HEK293 (cell line): ENCODE data around the gene CACNA1B.

Source experiments
- CTCF ChIP-seq: fragments of 450-650 bp; formaldehyde crosslinking; IDR thresholded peaks from 2 replicates; pipeline ENCODE4 v1.5.1; 2016; ENCODE audit warnings: missing biosample characterization, missing genetic modification characterization
- KLF9 ChIP-seq: fragments of 450-650 bp; formaldehyde crosslinking; IDR thresholded peaks from 2 replicates; pipeline ENCODE4 v1.5.1; 2016; ENCODE audit warnings: missing biosample characterization, missing genetic modification characterization, low read depth
- MEIS1 ChIP-seq: sonication (generic); formaldehyde crosslinking; IDR thresholded peaks from 2 replicates; pipeline ENCODE4 v1.8.1; 2022; ENCODE audit warnings: missing genetic modification reagents, mild to moderate bottlenecking, borderline replicate concordance
- OSR2 ChIP-seq: fragments of 450-650 bp; formaldehyde crosslinking; IDR thresholded peaks from 2 replicates; pipeline ENCODE4 v1.5.1; 2016; ENCODE audit warnings: missing biosample characterization, missing genetic modification characterization
- TRIM28 ChIP-seq: IDR thresholded peaks from 2 replicates; pipeline ENCODE4 v1.6.1; 2011; ENCODE audit warnings: low read length, control low read depth, borderline replicate concordance
- ZNF155 ChIP-seq: fragments of 450-650 bp; formaldehyde crosslinking; IDR thresholded peaks from 2 replicates; pipeline ENCODE4 v1.5.1; 2016; ENCODE audit warnings: missing biosample characterization, missing genetic modification characterization
- ZNF202 ChIP-seq: fragments of 450-650 bp; formaldehyde crosslinking; IDR thresholded peaks from 2 replicates; pipeline ENCODE4 v1.5.1; 2016; ENCODE audit warnings: missing biosample characterization, missing genetic modification characterization, borderline replicate concordance
- ZNF776 ChIP-seq: fragments of 450-650 bp; formaldehyde crosslinking; IDR thresholded peaks from 2 replicates; pipeline ENCODE4 v1.5.0; 2017; ENCODE audit warnings: missing biosample characterization, missing genetic modification characterization, borderline replicate concordance
- ZNF777 ChIP-seq: fragments of 450-650 bp; formaldehyde crosslinking; IDR thresholded peaks from 2 replicates; pipeline ENCODE4 v1.5.1; 2017; ENCODE audit warnings: missing biosample characterization, missing genetic modification characterization, borderline replicate concordance
- TF ChIP-seq, protein P1 (sequence below): fragments of 450-650 bp; formaldehyde crosslinking; IDR thresholded peaks from 2 replicates; pipeline ENCODE4 v1.5.1; 2016; ENCODE audit warnings: missing biosample characterization, missing genetic modification characterization
- TF ChIP-seq, protein P2 (sequence below): fragments of 450-650 bp; formaldehyde crosslinking; IDR thresholded peaks from 2 replicates; pipeline ENCODE4 v1.5.1; 2016; ENCODE audit warnings: missing biosample characterization, missing genetic modification characterization
- TF ChIP-seq, protein P3 (sequence below): fragments of 450-650 bp; formaldehyde crosslinking; IDR thresholded peaks from 2 replicates; pipeline ENCODE4 v1.5.1; 2016; ENCODE audit warnings: missing biosample characterization, missing genetic modification characterization, borderline replicate concordance

GRCh38 chr9:137924761-137925369 is 47.3 kb downstream of the CACNA1B start:
- TF ChIP-seq CTCF (no peak), MEIS1 (CRISPR knock-in tag) (no peak), ZNF202 (tag by site-specific recombination) (no peak), ZNF777 (tag by site-specific recombination) (no peak), OSR2 (no peak), KLF9 (tag by site-specific recombination) (no peak), ZNF155 (tag by site-specific recombination) (no peak), ZNF776 (tag by site-specific recombination) (no peak), TRIM28 (no peak)
- TF ChIP-seq, protein P1, sequence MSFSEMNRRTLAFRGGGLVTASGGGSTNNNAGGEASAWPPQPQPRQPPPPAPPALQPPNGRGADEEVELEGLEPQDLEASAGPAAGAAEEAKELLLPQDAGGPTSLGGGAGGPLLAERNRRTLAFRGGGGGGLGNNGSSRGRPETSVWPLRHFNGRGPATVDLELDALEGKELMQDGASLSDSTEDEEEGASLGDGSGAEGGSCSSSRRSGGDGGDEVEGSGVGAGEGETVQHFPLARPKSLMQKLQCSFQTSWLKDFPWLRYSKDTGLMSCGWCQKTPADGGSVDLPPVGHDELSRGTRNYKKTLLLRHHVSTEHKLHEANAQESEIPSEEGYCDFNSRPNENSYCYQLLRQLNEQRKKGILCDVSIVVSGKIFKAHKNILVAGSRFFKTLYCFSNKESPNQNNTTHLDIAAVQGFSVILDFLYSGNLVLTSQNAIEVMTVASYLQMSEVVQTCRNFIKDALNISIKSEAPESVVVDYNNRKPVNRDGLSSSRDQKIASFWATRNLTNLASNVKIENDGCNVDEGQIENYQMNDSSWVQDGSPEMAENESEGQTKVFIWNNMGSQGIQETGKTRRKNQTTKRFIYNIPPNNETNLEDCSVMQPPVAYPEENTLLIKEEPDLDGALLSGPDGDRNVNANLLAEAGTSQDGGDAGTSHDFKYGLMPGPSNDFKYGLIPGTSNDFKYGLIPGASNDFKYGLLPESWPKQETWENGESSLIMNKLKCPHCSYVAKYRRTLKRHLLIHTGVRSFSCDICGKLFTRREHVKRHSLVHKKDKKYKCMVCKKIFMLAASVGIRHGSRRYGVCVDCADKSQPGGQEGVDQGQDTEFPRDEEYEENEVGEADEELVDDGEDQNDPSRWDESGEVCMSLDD (tag by site-specific recombination) = no peak
- TF ChIP-seq, protein P2, sequence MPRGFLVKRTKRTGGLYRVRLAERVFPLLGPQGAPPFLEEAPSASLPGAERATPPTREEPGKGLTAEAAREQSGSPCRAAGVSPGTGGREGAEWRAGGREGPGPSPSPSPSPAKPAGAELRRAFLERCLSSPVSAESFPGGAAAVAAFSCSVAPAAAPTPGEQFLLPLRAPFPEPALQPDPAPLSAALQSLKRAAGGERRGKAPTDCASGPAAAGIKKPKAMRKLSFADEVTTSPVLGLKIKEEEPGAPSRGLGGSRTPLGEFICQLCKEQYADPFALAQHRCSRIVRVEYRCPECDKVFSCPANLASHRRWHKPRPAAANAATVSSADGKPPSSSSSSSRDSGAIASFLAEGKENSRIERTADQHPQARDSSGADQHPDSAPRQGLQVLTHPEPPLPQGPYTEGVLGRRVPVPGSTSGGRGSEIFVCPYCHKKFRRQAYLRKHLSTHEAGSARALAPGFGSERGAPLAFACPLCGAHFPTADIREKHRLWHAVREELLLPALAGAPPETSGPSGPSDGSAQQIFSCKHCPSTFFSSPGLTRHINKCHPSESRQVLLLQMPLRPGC (tag by site-specific recombination) = no peak
- TF ChIP-seq, protein P3, sequence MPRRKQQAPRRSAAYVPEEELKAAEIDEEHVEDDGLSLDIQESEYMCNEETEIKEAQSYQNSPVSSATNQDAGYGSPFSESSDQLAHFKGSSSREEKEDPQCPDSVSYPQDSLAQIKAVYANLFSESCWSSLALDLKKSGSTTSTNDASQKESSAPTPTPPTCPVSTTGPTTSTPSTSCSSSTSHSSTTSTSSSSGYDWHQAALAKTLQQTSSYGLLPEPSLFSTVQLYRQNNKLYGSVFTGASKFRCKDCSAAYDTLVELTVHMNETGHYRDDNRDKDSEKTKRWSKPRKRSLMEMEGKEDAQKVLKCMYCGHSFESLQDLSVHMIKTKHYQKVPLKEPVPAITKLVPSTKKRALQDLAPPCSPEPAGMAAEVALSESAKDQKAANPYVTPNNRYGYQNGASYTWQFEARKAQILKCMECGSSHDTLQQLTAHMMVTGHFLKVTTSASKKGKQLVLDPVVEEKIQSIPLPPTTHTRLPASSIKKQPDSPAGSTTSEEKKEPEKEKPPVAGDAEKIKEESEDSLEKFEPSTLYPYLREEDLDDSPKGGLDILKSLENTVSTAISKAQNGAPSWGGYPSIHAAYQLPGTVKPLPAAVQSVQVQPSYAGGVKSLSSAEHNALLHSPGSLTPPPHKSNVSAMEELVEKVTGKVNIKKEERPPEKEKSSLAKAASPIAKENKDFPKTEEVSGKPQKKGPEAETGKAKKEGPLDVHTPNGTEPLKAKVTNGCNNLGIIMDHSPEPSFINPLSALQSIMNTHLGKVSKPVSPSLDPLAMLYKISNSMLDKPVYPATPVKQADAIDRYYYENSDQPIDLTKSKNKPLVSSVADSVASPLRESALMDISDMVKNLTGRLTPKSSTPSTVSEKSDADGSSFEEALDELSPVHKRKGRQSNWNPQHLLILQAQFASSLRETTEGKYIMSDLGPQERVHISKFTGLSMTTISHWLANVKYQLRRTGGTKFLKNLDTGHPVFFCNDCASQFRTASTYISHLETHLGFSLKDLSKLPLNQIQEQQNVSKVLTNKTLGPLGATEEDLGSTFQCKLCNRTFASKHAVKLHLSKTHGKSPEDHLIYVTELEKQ (tag by site-specific recombination) = no peak
